ENCODE results near the gene PCNX2. TPM values are rescaled to one million over a fixed set of nuclear protein-coding genes. Genes with fewer than 3 reads are reported as not detected.

The PCNX2 gene
- total and polyA plus RNA-seq, 2 donors (not counting 1 experiment from before 2014, with no cell fraction given), result 13.0 to 37.8 TPM

GRCh38 chr1:232938926-232939325 lies 356.6 kb downstream of the PCNX2 start:
- Histone ChIP-seq H2AFZ (ENCODE audit: low read length) (no peak overlapping the region), H3K4me1 (ENCODE audit: control insufficient read depth, extremely low read depth, insufficient read depth, low read length) (no peaks in the 10 kb centered on the region), H3K4me2 (ENCODE audit: extremely low read depth, insufficient read depth, low read length) (no peak overlapping the region), H3K79me2 (ENCODE audit: control insufficient read depth, insufficient read depth, low read length) (no peaks in the 10 kb centered on the region), H3K36me3 (ENCODE audit: control insufficient read depth, insufficient read depth, low read length) (no peaks in the 10 kb centered on the region), H3K27me3 (ENCODE audit: control insufficient read depth, insufficient read depth, low read length) (no peaks in the 10 kb centered on the region), H4K20me1 (ENCODE audit: control insufficient read depth, extremely low read depth, insufficient read depth, low read length) (no peaks in the 10 kb centered on the region), H3K27ac (ENCODE audit: insufficient read depth, low read length) (no peak overlapping the region), H3K9me3 (ENCODE audit: control insufficient read depth, insufficient read depth, low read depth, low read length) (no peaks in the 10 kb centered on the region), H3K9ac (ENCODE audit: insufficient read depth, low read length) (no peak overlapping the region), H3K4me3 (replicated peaks in 1 of 4; ENCODE audit: control extremely low read depth in 1 of 4, insufficient read depth in 1 of 4, low read depth in 3 of 4, low read length in 4 of 4) (no peak overlapping the region)
- TF ChIP-seq EZH2 (IDR thresholded peaks at IDR 0.05; ENCODE audit: low read length, missing control alignments) (no peak), CTCF (conservative IDR thresholded peaks at IDR 0.05 in 1 of 2, IDR thresholded peaks at IDR 0.05 in 1 of 2; ENCODE audit: low read depth in 1 of 2, low read length in 2 of 2) (no peak)
- no peak for DNase-seq (ENCODE audit: low read depth in 2 of 2)

- DNase-seq (ENCODE audit: low read depth in 2 of 2), result peak in 1 of 2 donors; percentile 49
- no peaks in the 10 kb centered on the region for H3K27me3 ChIP-seq (ENCODE audit: control insufficient read depth, insufficient read depth, low read length)
Measured at GRCh38 chr1:232937741-232938375, 357.7 kb downstream of the PCNX2 start.

GRCh38 chr1:232936941-232937340 lies 358.6 kb downstream of the PCNX2 start:
- Histone ChIP-seq H3K9ac (ENCODE audit: insufficient read depth, low read length) (no peak overlapping the region), H3K4me3 (replicated peaks in 1 of 4; ENCODE audit: control extremely low read depth in 1 of 4, insufficient read depth in 1 of 4, low read depth in 3 of 4, low read length in 4 of 4) (no peak overlapping the region), H3K4me2 (ENCODE audit: extremely low read depth, insufficient read depth, low read length) (no peak overlapping the region), H3K36me3 (ENCODE audit: control insufficient read depth, insufficient read depth, low read length) (no peaks in the 10 kb centered on the region), H3K9me3 (ENCODE audit: control insufficient read depth, insufficient read depth, low read depth, low read length) (no peaks in the 10 kb centered on the region), H2AFZ (ENCODE audit: low read length) (no peak overlapping the region), H4K20me1 (ENCODE audit: control insufficient read depth, extremely low read depth, insufficient read depth, low read length) (no peaks in the 10 kb centered on the region), H3K79me2 (ENCODE audit: control insufficient read depth, insufficient read depth, low read length) (no peaks in the 10 kb centered on the region), H3K27me3 (ENCODE audit: control insufficient read depth, insufficient read depth, low read length) (no peaks in the 10 kb centered on the region), H3K4me1 (ENCODE audit: control insufficient read depth, extremely low read depth, insufficient read depth, low read length) (no peaks in the 10 kb centered on the region), H3K27ac (ENCODE audit: insufficient read depth, low read length) (no peak overlapping the region)
- no peak for TF ChIP-seq EZH2 (IDR thresholded peaks at IDR 0.05; ENCODE audit: low read length, missing control alignments)
- no peak for TF ChIP-seq CTCF (conservative IDR thresholded peaks at IDR 0.05 in 1 of 2, IDR thresholded peaks at IDR 0.05 in 1 of 2; ENCODE audit: low read depth in 1 of 2, low read length in 2 of 2)
- DNase-seq (ENCODE audit: low read depth in 2 of 2), result no peak

More at GRCh38 chr1:232937741-232938375, 357.7 kb downstream of the PCNX2 start:
- Histone ChIP-seq H3K79me2 (ENCODE audit: control insufficient read depth, insufficient read depth, low read length) (no peaks in the 10 kb centered on the region), H3K36me3 (ENCODE audit: control insufficient read depth, insufficient read depth, low read length) (no peaks in the 10 kb centered on the region), H3K27ac (ENCODE audit: insufficient read depth, low read length) (no peak overlapping the region), H4K20me1 (ENCODE audit: control insufficient read depth, extremely low read depth, insufficient read depth, low read length) (no peaks in the 10 kb centered on the region), H3K4me2 (ENCODE audit: extremely low read depth, insufficient read depth, low read length) (no peak overlapping the region), H3K4me1 (ENCODE audit: control insufficient read depth, extremely low read depth, insufficient read depth, low read length) (no peaks in the 10 kb centered on the region), H2AFZ (ENCODE audit: low read length) (peak overlapping the region; percentile 8), H3K4me3 (replicated peaks in 1 of 4; ENCODE audit: control extremely low read depth in 1 of 4, insufficient read depth in 1 of 4, low read depth in 3 of 4, low read length in 4 of 4) (no peak overlapping the region), H3K9me3 (ENCODE audit: control insufficient read depth, insufficient read depth, low read depth, low read length) (no peaks in the 10 kb centered on the region), H3K9ac (ENCODE audit: insufficient read depth, low read length) (no peak overlapping the region)
- TF ChIP-seq CTCF (conservative IDR thresholded peaks at IDR 0.05 in 1 of 2, IDR thresholded peaks at IDR 0.05 in 1 of 2; ENCODE audit: low read depth in 1 of 2, low read length in 2 of 2) (no peak), EZH2 (IDR thresholded peaks at IDR 0.05; ENCODE audit: low read length, missing control alignments) (no peak)

Other genes starting within 250 kb of the PCNX2 start
- 0.17 and 0.51 TPM in 2 replicates for gene MAP3K21, start 32.0 kb upstream of the PCNX2 start, total RNA-seq
- 0.07 and 0.27 TPM in 2 replicates for gene MAP3K21, start 32.0 kb upstream of the PCNX2 start, polyA plus RNA-seq